ENCODE data around the gene CYBC1. TPM values are rescaled to one million over a fixed set of nuclear protein-coding genes. Genes with fewer than 3 reads are reported as not detected.
A peak's percentile ranks its signal among the peaks of the same experiment; 100 is the strongest.

The CYBC1 gene
- total and polyA plus RNA-seq, 2 donors (not counting 1 experiment from before 2014, with no cell fraction given), result 62.7 to 64.1 TPM

GRCh38 chr17:82489851-82490511 is 39.4 kb upstream of the CYBC1 start:
- no peak for DNase-seq (ENCODE audit: low read depth in 2 of 2)
- H2AFZ ChIP-seq (ENCODE audit: low read length), result no peak overlapping the region

GRCh38 chr17:82489117-82489516 is 38.6 kb upstream of the CYBC1 start:
- Histone ChIP-seq H3K4me1 (ENCODE audit: control insufficient read depth, extremely low read depth, insufficient read depth, low read length) (peaks cover 8% of the 10 kb centered on the region), H2AFZ (ENCODE audit: low read length) (no peak overlapping the region), H3K27ac (ENCODE audit: insufficient read depth, low read length) (no peak overlapping the region), H3K4me2 (ENCODE audit: extremely low read depth, insufficient read depth, low read length) (no peak overlapping the region), H3K4me3 (replicated peaks in 1 of 4; ENCODE audit: control extremely low read depth in 1 of 4, insufficient read depth in 1 of 4, low read depth in 3 of 4, low read length in 4 of 4) (no peak overlapping the region), H3K9ac (ENCODE audit: insufficient read depth, low read length) (no peak overlapping the region), H4K20me1 (ENCODE audit: control insufficient read depth, extremely low read depth, insufficient read depth, low read length) (no peaks in the 10 kb centered on the region), H3K27me3 (ENCODE audit: control insufficient read depth, insufficient read depth, low read length) (no peaks in the 10 kb centered on the region), H3K79me2 (ENCODE audit: control insufficient read depth, insufficient read depth, low read length) (no peaks in the 10 kb centered on the region), H3K9me3 (ENCODE audit: control insufficient read depth, insufficient read depth, low read depth, low read length) (no peaks in the 10 kb centered on the region), H3K36me3 (ENCODE audit: control insufficient read depth, insufficient read depth, low read length) (peaks cover 12% of the 10 kb centered on the region)
- peak; percentile 65 to 84 for DNase-seq (ENCODE audit: low read depth in 2 of 2)
- TF ChIP-seq EZH2 (IDR thresholded peaks at IDR 0.05; ENCODE audit: low read length, missing control alignments), result no peak
- TF ChIP-seq CTCF (conservative IDR thresholded peaks at IDR 0.05 in 1 of 2, IDR thresholded peaks at IDR 0.05 in 1 of 2; ENCODE audit: low read depth in 1 of 2, low read length in 2 of 2), result no peak

More at GRCh38 chr17:82489851-82490511, 39.4 kb upstream of the CYBC1 start:
- Histone ChIP-seq H3K27me3 (ENCODE audit: control insufficient read depth, insufficient read depth, low read length) (no peaks in the 10 kb centered on the region), H3K4me2 (ENCODE audit: extremely low read depth, insufficient read depth, low read length) (no peak overlapping the region), H3K27ac (ENCODE audit: insufficient read depth, low read length) (no peak overlapping the region), H3K79me2 (ENCODE audit: control insufficient read depth, insufficient read depth, low read length) (no peaks in the 10 kb centered on the region), H3K4me1 (ENCODE audit: control insufficient read depth, extremely low read depth, insufficient read depth, low read length) (peaks cover 8% of the 10 kb centered on the region), H3K9me3 (ENCODE audit: control insufficient read depth, insufficient read depth, low read depth, low read length) (no peaks in the 10 kb centered on the region), H3K9ac (ENCODE audit: insufficient read depth, low read length) (no peak overlapping the region), H3K4me3 (replicated peaks in 1 of 4; ENCODE audit: control extremely low read depth in 1 of 4, insufficient read depth in 1 of 4, low read depth in 3 of 4, low read length in 4 of 4) (no peak overlapping the region), H3K36me3 (ENCODE audit: control insufficient read depth, insufficient read depth, low read length) (peaks cover 10% of the 10 kb centered on the region), H4K20me1 (ENCODE audit: control insufficient read depth, extremely low read depth, insufficient read depth, low read length) (no peaks in the 10 kb centered on the region)
- TF ChIP-seq CTCF (conservative IDR thresholded peaks at IDR 0.05 in 1 of 2, IDR thresholded peaks at IDR 0.05 in 1 of 2; ENCODE audit: low read depth in 1 of 2, low read length in 2 of 2) (no peak), EZH2 (IDR thresholded peaks at IDR 0.05; ENCODE audit: low read length, missing control alignments) (no peak)

- Histone ChIP-seq H3K27me3 (ENCODE audit: control insufficient read depth, insufficient read depth, low read length) (no peaks in the 10 kb centered on the region), H3K36me3 (ENCODE audit: control insufficient read depth, insufficient read depth, low read length) (peaks cover 15% of the 10 kb centered on the region), H3K4me3 (replicated peaks in 1 of 4; ENCODE audit: control extremely low read depth in 1 of 4, insufficient read depth in 1 of 4, low read depth in 3 of 4, low read length in 4 of 4) (no peak overlapping the region), H3K4me2 (ENCODE audit: extremely low read depth, insufficient read depth, low read length) (no peak overlapping the region), H3K9ac (ENCODE audit: insufficient read depth, low read length) (no peak overlapping the region), H2AFZ (ENCODE audit: low read length) (no peak overlapping the region), H3K27ac (ENCODE audit: insufficient read depth, low read length) (no peak overlapping the region), H3K4me1 (ENCODE audit: control insufficient read depth, extremely low read depth, insufficient read depth, low read length) (peaks cover 4% of the 10 kb centered on the region), H4K20me1 (ENCODE audit: control insufficient read depth, extremely low read depth, insufficient read depth, low read length) (no peaks in the 10 kb centered on the region), H3K9me3 (ENCODE audit: control insufficient read depth, insufficient read depth, low read depth, low read length) (no peaks in the 10 kb centered on the region), H3K79me2 (ENCODE audit: control insufficient read depth, insufficient read depth, low read length) (no peaks in the 10 kb centered on the region)
- DNase-seq (ENCODE audit: low read depth in 2 of 2), result no peak
- TF ChIP-seq CTCF (conservative IDR thresholded peaks at IDR 0.05 in 1 of 2, IDR thresholded peaks at IDR 0.05 in 1 of 2; ENCODE audit: low read depth in 1 of 2, low read length in 2 of 2) (no peak), EZH2 (IDR thresholded peaks at IDR 0.05; ENCODE audit: low read length, missing control alignments) (no peak)
Observed at GRCh38 chr17:82487910-82488309, 37.4 kb upstream of the CYBC1 start.

Data from fibroblast of lung (primary cell).